ENCODE data around the gene SPATA31E1. TPM values are rescaled to one million over a fixed set of nuclear protein-coding genes. Genes with fewer than 3 reads are reported as not detected.

Gene SPATA31E1
- total and polyA plus RNA-seq, 10 of the 15 experiments (the other 5 are each of a cell fraction or from before 2014, with no cell fraction given) = not detected

DNA sequence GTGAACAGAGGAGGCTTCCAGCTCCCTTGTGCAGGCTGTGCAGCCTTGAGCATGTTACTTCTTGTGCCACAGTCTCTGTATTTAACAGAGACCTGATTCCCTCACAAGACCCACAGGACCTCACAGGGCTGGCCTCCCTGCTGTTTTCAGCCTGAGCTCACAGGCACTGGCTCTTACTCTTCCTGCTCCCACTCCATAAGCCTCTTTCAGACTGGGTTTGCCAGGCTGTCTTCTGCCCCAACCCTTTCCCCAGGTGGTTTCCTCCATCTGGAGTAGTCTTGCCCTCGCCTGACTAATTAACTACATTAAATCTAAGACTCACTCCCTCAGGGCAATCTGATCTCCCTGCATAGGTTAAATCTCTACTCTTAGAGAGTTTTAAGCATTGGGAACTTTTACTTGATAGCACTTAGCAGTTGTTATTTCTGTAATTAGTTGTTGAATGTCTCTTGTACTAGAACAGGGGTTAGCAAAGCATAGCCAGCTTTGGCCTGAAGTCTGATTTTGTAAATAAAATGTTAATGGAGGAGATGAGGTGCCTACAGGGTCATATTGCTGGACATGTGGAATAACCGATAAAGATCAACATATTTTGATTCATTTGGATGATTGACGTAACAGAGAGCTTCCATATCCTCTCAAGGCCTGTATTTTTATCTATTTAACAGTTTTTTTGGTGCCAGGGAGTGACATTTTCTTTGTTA lies 28.6 kb upstream of the SPATA31E1 start:
- intact Hi-C loops (cut with micrococcal nuclease; ENCODE audit: unreplicated experiment) (no loop called here), in situ Hi-C loops (cut with MboI) (no loop called here)
- Histone ChIP-seq H3K4me1 (ENCODE audit: control insufficient read depth, insufficient read depth, low read length) (no peaks in the 10 kb centered on the region), H3K4me3 (no peak overlapping the region), H2AFZ (ENCODE audit: control insufficient read depth, low read depth, low read length) (no peak overlapping the region), H3K27me3 (replicated peaks in 1 of 2; ENCODE audit: control insufficient read depth in 2 of 2, insufficient read depth in 2 of 2, low read length in 1 of 2) (no peaks in the 10 kb centered on the region), H4K20me1 (ENCODE audit: control insufficient read depth, insufficient read depth) (no peaks in the 10 kb centered on the region), H3K9ac (ENCODE audit: control insufficient read depth, insufficient read depth, low read length) (no peak overlapping the region), H3K27ac (ENCODE audit: control insufficient read depth, insufficient read depth) (no peak overlapping the region), H3K9me3 (replicated peaks; ENCODE audit: control insufficient read depth, insufficient read depth, low read length) (no peaks in the 10 kb centered on the region), H3K4me2 (ENCODE audit: control insufficient read depth, insufficient read depth) (no peak overlapping the region), H3K36me3 (ENCODE audit: control insufficient read depth in 2 of 2, insufficient read depth in 2 of 2, low read length in 1 of 2) (no peaks in the 10 kb centered on the region), H3K79me2 (ENCODE audit: control insufficient read depth, insufficient read depth, low read length) (no peaks in the 10 kb centered on the region)
- ChIA-PET SMC1A (ENCODE audit: uncharacterized antibody, unreplicated experiment) (interaction anchor here (0.6 kb wide), 1 partner anchor 572 kb away, joined by 3 read pairs; no protein-coding TSS in a partner anchor), POLR2A (no interaction called here), CTCF (no interaction called here), RAD21 (ENCODE audit: unreplicated experiment) (no interaction called here)
- TF ChIP-seq IKZF1 (conservative IDR thresholded peaks at IDR 0.05) (no peak), CHD2 (IDR thresholded peaks at IDR 0.05; ENCODE audit: borderline replicate concordance, low read depth, low read length) (no peak), FOXK2 (IDR thresholded peaks at IDR 0.05) (no peak), POLR2A (IDR thresholded peaks at IDR 0.05; ENCODE audit: low read depth, low read length) (no peak), EP300 (IDR thresholded peaks at IDR 0.05; ENCODE audit: borderline replicate concordance in 1 of 2, control insufficient read depth in 1 of 2, low read depth in 2 of 2, low read length in 2 of 2) (no peak), NR2F1 (conservative IDR thresholded peaks at IDR 0.05) (no peak), LARP7 (IDR thresholded peaks at IDR 0.05) (no peak), SREBF1 (IDR thresholded peaks at IDR 0.05; ENCODE audit: low read length) (no peak), SIX5 (IDR thresholded peaks at IDR 0.05; ENCODE audit: low read depth, low read length, severe bottlenecking) (no peak), SMC3 (IDR thresholded peaks at IDR 0.05; ENCODE audit: borderline replicate concordance, low read length) (no peak), SMAD5 (IDR thresholded peaks at IDR 0.05; ENCODE audit: low read depth) (no peak), NFYB (IDR thresholded peaks at IDR 0.05; ENCODE audit: insufficient read depth, low read depth, low read length) (no peak), RAD21 (IDR thresholded peaks at IDR 0.05; ENCODE audit: insufficient read depth, low read depth, low read length) (no peak), CBX5 (IDR thresholded peaks at IDR 0.05; ENCODE audit: low read depth) (no peak), BACH1 (IDR thresholded peaks at IDR 0.05; ENCODE audit: borderline replicate concordance) (no peak), MYB (IDR thresholded peaks at IDR 0.05; ENCODE audit: borderline replicate concordance, low read depth, low read length) (no peak)
- TF ChIP-seq, protein P1, sequence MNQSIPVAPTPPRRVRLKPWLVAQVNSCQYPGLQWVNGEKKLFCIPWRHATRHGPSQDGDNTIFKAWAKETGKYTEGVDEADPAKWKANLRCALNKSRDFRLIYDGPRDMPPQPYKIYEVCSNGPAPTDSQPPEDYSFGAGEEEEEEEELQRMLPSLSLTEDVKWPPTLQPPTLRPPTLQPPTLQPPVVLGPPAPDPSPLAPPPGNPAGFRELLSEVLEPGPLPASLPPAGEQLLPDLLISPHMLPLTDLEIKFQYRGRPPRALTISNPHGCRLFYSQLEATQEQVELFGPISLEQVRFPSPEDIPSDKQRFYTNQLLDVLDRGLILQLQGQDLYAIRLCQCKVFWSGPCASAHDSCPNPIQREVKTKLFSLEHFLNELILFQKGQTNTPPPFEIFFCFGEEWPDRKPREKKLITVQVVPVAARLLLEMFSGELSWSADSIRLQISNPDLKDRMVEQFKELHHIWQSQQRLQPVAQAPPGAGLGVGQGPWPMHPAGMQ (IDR thresholded peaks at IDR 0.05; ENCODE audit: borderline replicate concordance) = no peak
- TF ChIP-seq, protein P2, sequence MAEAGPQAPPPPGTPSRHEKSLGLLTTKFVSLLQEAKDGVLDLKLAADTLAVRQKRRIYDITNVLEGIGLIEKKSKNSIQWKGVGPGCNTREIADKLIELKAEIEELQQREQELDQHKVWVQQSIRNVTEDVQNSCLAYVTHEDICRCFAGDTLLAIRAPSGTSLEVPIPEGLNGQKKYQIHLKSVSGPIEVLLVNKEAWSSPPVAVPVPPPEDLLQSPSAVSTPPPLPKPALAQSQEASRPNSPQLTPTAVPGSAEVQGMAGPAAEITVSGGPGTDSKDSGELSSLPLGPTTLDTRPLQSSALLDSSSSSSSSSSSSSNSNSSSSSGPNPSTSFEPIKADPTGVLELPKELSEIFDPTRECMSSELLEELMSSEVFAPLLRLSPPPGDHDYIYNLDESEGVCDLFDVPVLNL (IDR thresholded peaks at IDR 0.05; ENCODE audit: low read depth, low read length) = no peak
- DNase-seq (ENCODE audit: low read depth, low spot score) (no peak), ATAC-seq (no peak), FAIRE-seq (no peak)
- WGBS (ENCODE audit: insufficient coverage, insufficient replicate concordance, low lambda C conversion rate, missing lambda C conversion rate) = 8% methylated on average over 3 of the region's 3 CpGs
- no TSS peak for BruUV-seq (replicated peaks)

All from GM12878 (cell line).